Trophoblast cell (in vitro differentiated cells and primary cell): Measurements from ENCODE around the gene RPTOR.

Experiments used
- DNase-seq, 2 donors: peaks; one replicate each; pipeline ENCODE4 v3.0.0-alpha.2; 2016
- H2AFZ ChIP-seq: 2 replicates; pipeline ENCODE4 v1.6.1; 2013; ENCODE audit warnings: low read length, moderate library complexity, mild to moderate bottlenecking; ENCODE audit not compliant: insufficient read depth, poor library complexity
- H2AK5ac ChIP-seq: 2 replicates; pipeline ENCODE4 v1.6.1; 2013; ENCODE audit warnings: mild to moderate bottlenecking, low read length
- H2BK120ac ChIP-seq: 2 replicates; pipeline ENCODE4 v1.6.1; 2013; ENCODE audit warnings: low read length, mild to moderate bottlenecking, moderate library complexity; ENCODE audit not compliant: insufficient read depth, poor library complexity
- H2BK12ac ChIP-seq: 2 replicates; pipeline ENCODE4 v1.6.1; 2013; ENCODE audit warnings: mild to moderate bottlenecking, low read length, moderate library complexity
- H2BK5ac ChIP-seq: 2 replicates; pipeline ENCODE4 v1.6.1; 2013; ENCODE audit warnings: low read length, low read depth, moderate library complexity, mild to moderate bottlenecking; ENCODE audit not compliant: poor library complexity
- H3K14ac ChIP-seq: 2 replicates; pipeline ENCODE4 v1.6.1; 2013; ENCODE audit warnings: mild to moderate bottlenecking, low read length
- H3K18ac ChIP-seq: 2 replicates; pipeline ENCODE4 v1.6.1; 2013; ENCODE audit warnings: mild to moderate bottlenecking, low read length
- H3K23ac ChIP-seq: 2 replicates; pipeline ENCODE4 v1.6.1; 2013; ENCODE audit warnings: low read length
- H3K27ac ChIP-seq: 2 replicates; pipeline ENCODE4 v1.5.1; 2013; ENCODE audit warnings: low read depth, mild to moderate bottlenecking, inconsistent platforms, low read length, moderate library complexity
- H3K27me3 ChIP-seq: 2 replicates; pipeline ENCODE4 v1.6.1; 2013; ENCODE audit warnings: inconsistent platforms, mild to moderate bottlenecking, low read length, moderate library complexity; ENCODE audit not compliant: insufficient read depth
- H3K36me3 ChIP-seq, 2 experiments: 1 replicate in 1 of 2; 2 replicates in 1 of 2; pipeline ENCODE4 v1.6.1; 2013; ENCODE audit warnings: low read length in 2 of 2, mild to moderate bottlenecking in 2 of 2, moderate library complexity in 1 of 2; ENCODE audit not compliant: insufficient read depth in 2 of 2, control insufficient read depth in 1 of 2
- H3K4ac ChIP-seq: 2 replicates; pipeline ENCODE4 v1.6.1; 2013; ENCODE audit warnings: low read depth, mild to moderate bottlenecking, low read length, moderate library complexity
- H3K4me1 ChIP-seq, 2 experiments: 1 replicate in 1 of 2; 2 replicates in 1 of 2; pipeline ENCODE4 v1.6.1; 2013; ENCODE audit warnings: low read length in 2 of 2, mild to moderate bottlenecking in 2 of 2, moderate library complexity in 1 of 2; ENCODE audit not compliant: insufficient read depth in 2 of 2, control insufficient read depth in 1 of 2
- H3K4me2 ChIP-seq: 2 replicates; pipeline ENCODE4 v1.6.1; 2013; ENCODE audit warnings: inconsistent platforms, mild to moderate bottlenecking, low read length, moderate library complexity
- H3K4me3 ChIP-seq: 2 replicates; pipeline ENCODE4 v1.5.1; 2013; ENCODE audit warnings: mild to moderate bottlenecking, low read depth, low read length, inconsistent platforms
- H3K79me1 ChIP-seq: one replicate; pipeline ENCODE4 v1.6.1; 2013; ENCODE audit warnings: low read length
- H3K79me2 ChIP-seq: 2 replicates; pipeline ENCODE4 v1.6.1; 2013; ENCODE audit warnings: low read length, mild to moderate bottlenecking; ENCODE audit not compliant: control insufficient read depth, insufficient read depth, poor library complexity
- H3K9ac ChIP-seq: 2 replicates; pipeline ENCODE4 v1.6.1; 2013; ENCODE audit warnings: mild to moderate bottlenecking, low read length
- H3K9me3 ChIP-seq: 2 replicates; pipeline ENCODE4 v1.6.1; 2013; ENCODE audit warnings: low read depth, mild to moderate bottlenecking, control low read depth, inconsistent platforms, low read length; ENCODE audit not compliant: insufficient read depth
- H4K12ac ChIP-seq: 2 replicates; pipeline ENCODE4 v1.6.1; 2013; ENCODE audit warnings: low read depth, mild to moderate bottlenecking, low read length, moderate library complexity
- H4K8ac ChIP-seq: 2 replicates; pipeline ENCODE4 v1.6.1; 2013; ENCODE audit warnings: low read depth, mild to moderate bottlenecking, low read length, moderate library complexity
- H4K91ac ChIP-seq: one replicate; pipeline ENCODE4 v1.6.1; 2013; ENCODE audit warnings: low read depth, mild to moderate bottlenecking, low read length, moderate library complexity
- WGBS: extraction: QIAGEN DNeasy Blood & Tissue Kit; methylation state at CpG from one replicate; pipeline ENCODE4 v1.1.7; 2013; ENCODE audit warnings: missing lambda C conversion rate; ENCODE audit not compliant: insufficient read length, insufficient coverage; ENCODE audit errors: extremely low coverage; 5-methylcytosine and 5-hydroxymethylcytosine counted together

The RPTOR gene

GRCh38 chr17:80769936-80770625 lies 225.4 kb downstream of the RPTOR start:
- peaks cover 36 to 41% of the 10 kb centered on the region in 2 experiments for H3K4me1 ChIP-seq
- no peaks in the 10 kb centered on the region for H3K36me3 ChIP-seq
- no peak overlapping the region for H2BK120ac ChIP-seq
- WGBS, result no CpG with 5 or more reads among the region's 19 CpGs
- H3K27ac ChIP-seq, result no peak overlapping the region
- H3K79me1 ChIP-seq, result peaks cover 12% of the 10 kb centered on the region
- no peak overlapping the region for H2AFZ ChIP-seq
- peak overlapping the region; percentile 2 for H3K18ac ChIP-seq
- H4K91ac ChIP-seq, result peak overlapping the region; percentile 4
- DNase-seq, result peak; percentile 24 to 79
- H4K8ac ChIP-seq, result no peak overlapping the region
- no peak overlapping the region for H2BK5ac ChIP-seq
- no peak overlapping the region for H3K4me3 ChIP-seq
- no peak overlapping the region for H3K9ac ChIP-seq
- no peak overlapping the region for H3K4ac ChIP-seq
- peaks cover 4% of the 10 kb centered on the region for H3K9me3 ChIP-seq
- no peak overlapping the region for H3K14ac ChIP-seq
- no peak overlapping the region for H3K4me2 ChIP-seq
- H3K27me3 ChIP-seq, result no peaks in the 10 kb centered on the region
- no peak overlapping the region for H3K23ac ChIP-seq
- H3K79me2 ChIP-seq, result no peaks in the 10 kb centered on the region
- H2BK12ac ChIP-seq, result peak overlapping the region; percentile 2
- H4K12ac ChIP-seq, result no peak overlapping the region
- no peak overlapping the region for H2AK5ac ChIP-seq

- Histone ChIP-seq H3K14ac (no peak overlapping the region), H2AFZ (no peak overlapping the region), H3K4me2 (no peak overlapping the region), H3K23ac (no peak overlapping the region), H4K12ac (no peak overlapping the region), H3K36me3 (no peaks in the 10 kb centered on the region), H3K18ac (peak overlapping the region; percentile 85), H4K91ac (peak overlapping the region; percentile 84), H2BK120ac (peak overlapping the region; percentile 15), H3K79me1 (peaks cover 11% of the 10 kb centered on the region), H4K8ac (peak overlapping the region; percentile 39), H3K4me3 (no peak overlapping the region), H2AK5ac (peak overlapping the region; percentile 43), H3K79me2 (no peaks in the 10 kb centered on the region), H3K9ac (no peak overlapping the region), H3K4me1 (peaks cover 31 to 35% of the 10 kb centered on the region in 2 experiments), H3K9me3 (peaks cover 4% of the 10 kb centered on the region), H2BK12ac (peak overlapping the region; percentile 62), H3K4ac (no peak overlapping the region), H3K27me3 (no peaks in the 10 kb centered on the region), H2BK5ac (peak overlapping the region; percentile 20), H3K27ac (no peak overlapping the region)
- WGBS, result no CpG with 5 or more reads among the region's 21 CpGs
- DNase-seq, result peak; percentile 35 to 66
Observed at GRCh38 chr17:80770881-80771611, 226.4 kb downstream of the RPTOR start.

GRCh38 chr17:80771612-80772005 lies 227.0 kb downstream of the RPTOR start:
- no peak overlapping the region for H2AK5ac ChIP-seq
- peaks cover 4% of the 10 kb centered on the region for H3K9me3 ChIP-seq
- H3K4me1 ChIP-seq, result peaks cover 31 to 35% of the 10 kb centered on the region in 2 experiments
- no peak overlapping the region for H3K27ac ChIP-seq
- no peak overlapping the region for H2BK120ac ChIP-seq
- no peak overlapping the region for H3K14ac ChIP-seq
- no peak overlapping the region for H4K12ac ChIP-seq
- H2BK12ac ChIP-seq, result peak overlapping the region; percentile 11
- H3K36me3 ChIP-seq, result no peaks in the 10 kb centered on the region
- no peak overlapping the region for H3K4me3 ChIP-seq
- H3K79me1 ChIP-seq, result peaks cover 11% of the 10 kb centered on the region
- no CpG with 5 or more reads among the region's 11 CpGs for WGBS
- no peak overlapping the region for H4K91ac ChIP-seq
- H3K23ac ChIP-seq, result no peak overlapping the region
- peak overlapping the region; percentile 3 for H3K18ac ChIP-seq
- H4K8ac ChIP-seq, result no peak overlapping the region
- no peak overlapping the region for H3K4me2 ChIP-seq
- no peaks in the 10 kb centered on the region for H3K27me3 ChIP-seq
- no peak for DNase-seq
- no peak overlapping the region for H2BK5ac ChIP-seq
- no peak overlapping the region for H2AFZ ChIP-seq
- no peaks in the 10 kb centered on the region for H3K79me2 ChIP-seq
- H3K9ac ChIP-seq, result no peak overlapping the region
- H3K4ac ChIP-seq, result no peak overlapping the region

GRCh38 chr17:80772906-80773242 lies 228.2 kb downstream of the RPTOR start:
- no peak overlapping the region for H4K8ac ChIP-seq
- peak overlapping the region; percentile 66 for H4K91ac ChIP-seq
- H3K9ac ChIP-seq, result no peak overlapping the region
- peak overlapping the region; percentile 88 for H2BK12ac ChIP-seq
- H2BK5ac ChIP-seq, result peak overlapping the region; percentile 26
- peak overlapping the region; percentile 39 for H3K4ac ChIP-seq
- peaks cover 36 to 37% of the 10 kb centered on the region in 2 experiments for H3K4me1 ChIP-seq
- H3K36me3 ChIP-seq, result no peaks in the 10 kb centered on the region
- H3K27ac ChIP-seq, result peak overlapping the region; percentile 62
- peak overlapping the region; percentile 54 for H3K18ac ChIP-seq
- peak overlapping the region; percentile 42 for H3K14ac ChIP-seq
- no peak overlapping the region for H3K23ac ChIP-seq
- H2AK5ac ChIP-seq, result peak overlapping the region; percentile 35
- no peaks in the 10 kb centered on the region for H3K27me3 ChIP-seq
- no peak for DNase-seq
- peaks cover 4% of the 10 kb centered on the region for H3K9me3 ChIP-seq
- H2BK120ac ChIP-seq, result peak overlapping the region; percentile 26
- H3K79me1 ChIP-seq, result peaks cover 11% of the 10 kb centered on the region
- no peak overlapping the region for H4K12ac ChIP-seq
- WGBS, result no CpG with 5 or more reads among the region's 8 CpGs
- no peak overlapping the region for H3K4me3 ChIP-seq
- no peaks in the 10 kb centered on the region for H3K79me2 ChIP-seq
- no peak overlapping the region for H2AFZ ChIP-seq
- no peak overlapping the region for H3K4me2 ChIP-seq
